ENCODE results near the gene WDR59.

WDR59 gene

DNA sequence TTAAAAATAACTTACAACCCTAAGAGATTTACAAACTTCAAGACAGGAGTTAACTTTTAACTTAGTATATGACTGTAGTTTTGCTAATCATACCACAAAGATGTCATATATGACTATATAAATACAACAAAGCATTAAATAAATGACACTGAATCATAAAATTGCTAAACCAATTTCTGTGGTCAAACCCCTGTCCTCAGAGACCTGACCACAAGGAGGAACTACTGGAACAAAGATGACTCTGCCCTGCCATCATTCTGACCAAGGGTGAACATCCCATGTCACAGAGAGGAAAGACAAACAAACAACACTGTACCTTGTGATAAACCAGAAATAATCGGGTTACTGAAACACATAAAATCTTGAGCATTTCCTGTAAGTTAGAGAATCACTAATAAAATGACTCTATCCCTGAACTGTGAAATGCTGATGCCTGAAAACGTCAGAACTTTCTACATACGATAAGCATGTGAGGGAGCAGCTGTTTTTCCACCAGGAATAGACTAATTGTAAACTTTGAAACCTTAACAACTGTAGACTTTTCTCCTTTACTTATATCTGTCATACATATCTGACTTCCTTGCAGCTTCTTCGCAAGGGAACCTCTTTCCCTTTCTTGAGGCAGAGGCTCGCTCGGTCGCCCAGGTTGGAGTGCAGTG lies 47.9 kb downstream of the WDR59 start:
- H3K27ac ChIP-seq, result peak overlapping the region; percentile 32
- TF ChIP-seq, protein P1, sequence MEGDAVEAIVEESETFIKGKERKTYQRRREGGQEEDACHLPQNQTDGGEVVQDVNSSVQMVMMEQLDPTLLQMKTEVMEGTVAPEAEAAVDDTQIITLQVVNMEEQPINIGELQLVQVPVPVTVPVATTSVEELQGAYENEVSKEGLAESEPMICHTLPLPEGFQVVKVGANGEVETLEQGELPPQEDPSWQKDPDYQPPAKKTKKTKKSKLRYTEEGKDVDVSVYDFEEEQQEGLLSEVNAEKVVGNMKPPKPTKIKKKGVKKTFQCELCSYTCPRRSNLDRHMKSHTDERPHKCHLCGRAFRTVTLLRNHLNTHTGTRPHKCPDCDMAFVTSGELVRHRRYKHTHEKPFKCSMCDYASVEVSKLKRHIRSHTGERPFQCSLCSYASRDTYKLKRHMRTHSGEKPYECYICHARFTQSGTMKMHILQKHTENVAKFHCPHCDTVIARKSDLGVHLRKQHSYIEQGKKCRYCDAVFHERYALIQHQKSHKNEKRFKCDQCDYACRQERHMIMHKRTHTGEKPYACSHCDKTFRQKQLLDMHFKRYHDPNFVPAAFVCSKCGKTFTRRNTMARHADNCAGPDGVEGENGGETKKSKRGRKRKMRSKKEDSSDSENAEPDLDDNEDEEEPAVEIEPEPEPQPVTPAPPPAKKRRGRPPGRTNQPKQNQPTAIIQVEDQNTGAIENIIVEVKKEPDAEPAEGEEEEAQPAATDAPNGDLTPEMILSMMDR (conservative IDR thresholded peaks at IDR 0.05), result no peak; the same call in 1 of the 2 replicates

DNA sequence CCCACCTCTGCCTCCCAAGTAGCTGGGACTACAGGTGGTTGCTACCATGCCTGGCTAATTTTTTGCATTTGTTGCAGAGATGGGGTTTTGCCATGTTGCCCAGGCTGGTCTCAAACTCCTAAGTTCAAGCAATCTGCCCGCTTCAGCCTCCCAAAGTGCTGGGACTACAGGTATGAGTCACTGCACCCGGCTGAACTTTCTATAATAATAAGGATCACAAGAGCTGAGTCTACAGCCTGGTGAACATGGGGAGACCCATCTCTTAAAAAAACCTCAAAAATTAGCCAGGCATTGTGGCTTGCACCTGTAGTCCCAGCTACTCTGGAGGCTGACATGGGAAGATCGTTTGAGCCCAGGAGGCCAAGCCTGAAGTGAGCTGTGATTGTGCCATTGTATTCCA lies 53.5 kb downstream of the WDR59 start:
- TF ChIP-seq, protein P1 (conservative IDR thresholded peaks at IDR 0.05), result no peak
- H3K27ac ChIP-seq, result no peak overlapping the region

DNA sequence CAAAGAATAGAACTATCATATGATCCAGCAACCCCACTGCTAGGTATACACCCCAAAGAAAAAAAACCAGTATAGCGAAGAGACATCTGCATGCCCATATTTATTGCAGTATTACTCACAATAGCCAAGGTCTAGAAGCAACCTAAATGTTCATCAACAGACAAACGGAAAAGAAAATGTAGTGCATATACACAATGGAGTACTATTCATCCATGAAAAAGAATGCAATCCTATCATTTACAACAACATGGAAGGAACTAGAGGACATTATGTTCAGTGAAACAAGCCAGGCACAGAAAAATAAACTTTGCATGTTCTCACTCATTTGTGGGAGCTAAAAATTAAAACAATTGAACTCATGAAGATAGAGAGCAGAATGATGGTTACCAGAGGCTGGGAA lies 55.3 kb downstream of the WDR59 start:
- TF ChIP-seq, protein P1 (conservative IDR thresholded peaks at IDR 0.05), result no peak

DNA sequence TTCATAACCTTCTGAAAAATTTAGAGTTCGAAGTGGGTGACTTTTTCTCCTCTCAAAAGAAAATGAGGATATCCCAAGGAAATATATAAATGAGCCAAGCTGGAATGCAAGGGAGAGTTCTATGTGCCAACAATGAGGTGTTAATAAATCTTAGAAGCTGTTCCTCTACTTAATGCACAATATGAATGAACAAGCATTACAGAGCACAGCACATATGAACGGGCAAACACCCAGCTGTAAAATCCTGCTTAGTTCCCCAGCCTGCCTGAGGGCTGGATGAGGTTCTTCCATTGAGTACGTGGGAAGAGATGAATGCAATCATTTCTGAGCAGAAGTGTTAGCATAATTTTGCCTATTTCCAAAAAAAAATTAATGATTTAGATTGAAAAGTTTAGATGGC lies 58.1 kb downstream of the WDR59 start:
- H3K27ac ChIP-seq, result no peak overlapping the region
- TF ChIP-seq, protein P1 (conservative IDR thresholded peaks at IDR 0.05), result no peak

More for the DNA sequence above, 55.3 kb downstream of the WDR59 start:
- H3K27ac ChIP-seq, result no peak overlapping the region

DNA sequence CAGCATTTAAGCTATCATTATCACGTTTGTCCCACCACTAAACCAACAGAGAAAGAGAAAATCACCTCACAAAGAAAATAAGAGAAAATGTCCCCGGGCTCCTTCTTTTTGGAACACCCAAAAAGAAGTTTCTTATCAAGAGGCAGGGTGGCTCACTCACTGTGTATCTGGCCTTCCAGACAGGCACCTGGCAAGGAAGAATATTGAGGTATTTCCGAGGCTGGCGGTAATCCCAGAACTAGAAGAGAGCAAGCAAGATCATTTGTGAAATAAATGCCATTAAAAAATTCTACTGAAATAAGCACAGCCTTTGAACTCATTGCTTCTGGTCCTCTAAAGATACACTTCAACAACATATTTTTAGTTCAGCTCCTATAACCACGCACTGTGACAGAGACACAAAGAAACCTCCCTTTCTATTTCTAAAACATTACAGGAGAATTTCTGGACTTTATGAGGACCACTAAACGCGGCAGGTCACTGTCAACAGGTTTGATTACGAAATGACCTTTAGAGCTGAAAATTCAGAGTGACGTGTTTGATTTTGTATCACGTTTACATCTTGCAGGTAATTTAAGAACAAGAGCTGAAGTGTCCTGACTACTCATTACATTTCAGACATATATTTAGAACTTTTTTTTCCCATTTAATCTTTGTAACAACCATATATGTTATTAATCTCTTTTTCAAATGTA lies 61.0 kb downstream of the WDR59 start:
- H3K27ac ChIP-seq, result peak overlapping the region; percentile 58
- TF ChIP-seq, protein P1 (conservative IDR thresholded peaks at IDR 0.05), result no peak

DNA sequence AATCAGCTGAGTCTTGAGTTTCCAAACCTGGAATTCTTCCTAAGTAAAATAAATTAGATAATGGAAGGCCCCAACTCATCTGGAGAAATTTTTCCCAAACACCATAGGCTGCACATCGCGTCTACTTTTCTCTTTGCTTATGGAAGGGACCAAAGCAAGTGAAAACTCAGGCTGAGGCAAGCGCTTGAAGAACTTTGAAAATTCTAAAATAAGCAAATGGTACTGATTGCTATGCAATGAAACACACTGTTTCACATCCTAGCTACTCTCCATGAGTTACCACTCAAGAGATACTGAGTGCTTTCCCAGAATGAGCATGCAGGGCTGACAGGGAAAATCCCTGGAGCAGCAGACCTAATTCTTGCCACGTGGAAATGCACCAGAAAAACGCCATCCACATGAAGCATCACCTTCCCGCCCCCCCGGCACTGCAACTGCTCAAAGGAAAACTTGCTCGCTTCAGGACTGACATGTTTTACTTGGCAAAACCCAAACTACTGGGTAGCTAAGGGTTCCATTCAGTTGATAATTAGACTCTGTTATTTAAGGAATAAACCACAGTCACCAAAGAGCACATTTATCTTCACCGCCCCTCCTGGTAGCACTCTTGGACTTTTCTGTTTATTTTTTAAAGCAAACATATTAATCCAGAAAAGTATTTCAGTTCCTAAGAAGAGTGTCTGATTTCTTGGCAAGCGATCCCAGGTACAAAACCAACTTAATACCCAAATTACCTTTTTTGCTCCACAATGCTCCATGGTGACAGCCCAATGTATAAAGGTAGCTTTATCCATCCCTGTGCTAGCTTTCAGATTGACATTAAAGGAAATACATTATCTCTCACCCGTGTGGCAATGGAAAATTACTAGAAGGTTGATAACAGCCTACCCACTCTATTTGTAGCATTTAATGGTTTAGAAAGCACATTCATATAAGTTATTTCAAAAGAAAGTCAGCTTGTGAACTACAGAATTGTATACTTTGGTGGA lies 62.5 kb downstream of the WDR59 start:
- TF ChIP-seq, protein P1 (conservative IDR thresholded peaks at IDR 0.05), result no peak
- H3K27ac ChIP-seq, result peak overlapping the region; percentile 58

DNA sequence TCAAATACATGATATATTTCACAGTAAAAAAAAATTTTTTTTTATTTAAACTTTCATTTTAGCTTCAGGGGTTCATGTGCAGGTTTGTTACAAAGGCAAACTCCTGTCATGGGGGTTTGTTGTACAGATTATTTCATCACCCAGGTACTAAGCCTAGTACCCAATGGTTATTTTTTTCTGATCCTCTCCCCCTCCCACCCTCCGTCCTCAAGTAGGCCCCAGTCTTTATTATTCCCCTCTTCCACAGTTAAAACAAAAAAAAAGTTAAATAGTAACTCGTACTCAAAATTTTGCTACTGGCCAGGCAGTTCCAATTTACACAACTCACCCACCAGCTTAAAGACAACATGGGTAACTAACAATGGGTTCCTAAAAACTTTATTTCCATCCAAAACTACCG lies 63.9 kb downstream of the WDR59 start:
- TF ChIP-seq, protein P1 (conservative IDR thresholded peaks at IDR 0.05), result no peak
- no peak overlapping the region; the same call in 1 of the 2 replicates for H3K27ac ChIP-seq
